ENCODE measurements around the gene CAMK1G. TPM values are rescaled to one million over a fixed set of nuclear protein-coding genes. Genes with fewer than 3 reads are reported as not detected.
A peak's percentile ranks its signal among the peaks of the same experiment; 100 is the strongest.

Gene CAMK1G
- polyA plus RNA-seq, 1 donor (not counting 4 experiments of a cell fraction or from before 2014, with no cell fraction given), result not detected

DNA sequence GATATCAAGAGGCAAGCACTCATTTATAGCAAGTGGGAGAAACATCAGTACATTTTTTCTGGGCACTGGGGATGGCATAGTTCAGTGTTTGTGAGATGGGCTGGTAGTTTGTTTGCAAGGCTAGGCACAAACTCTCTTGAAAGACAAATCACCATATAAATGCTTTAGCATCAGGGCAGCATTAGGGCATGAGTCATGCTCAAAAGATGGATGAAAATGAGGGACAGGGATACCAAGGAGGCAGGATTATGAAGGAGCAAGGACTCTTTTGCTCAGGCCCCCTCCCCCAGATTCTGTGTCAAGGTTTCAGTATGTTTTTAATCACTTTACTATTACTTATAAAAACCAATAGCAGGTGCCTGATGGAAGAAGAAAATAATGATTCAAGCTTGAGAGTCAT is 43.9 kb upstream of the CAMK1G start:
- dilution Hi-C loops (cut with MboI; ENCODE audit: extremely low pct_ligation_motif_present, low sequenced_read_pairs), result no loop called here
- Histone ChIP-seq H3K4me2 (ENCODE audit: control insufficient read depth, extremely low read depth, insufficient read depth, low read depth, low read length) (no peak overlapping the region), H3K9me3 (ENCODE audit: control insufficient read depth, low read depth, low read length) (no peaks in the 10 kb centered on the region), H3K27ac (ENCODE audit: control insufficient read depth, insufficient read depth, low read length) (no peak overlapping the region), H3K9ac (ENCODE audit: control insufficient read depth, extremely low read depth, insufficient read depth, low read length) (no peak overlapping the region), H3K9me1 (ENCODE audit: control insufficient read depth, extremely low read depth, insufficient read depth, low read length) (no peaks in the 10 kb centered on the region), H3K4me3 (ENCODE audit: control insufficient read depth in 2 of 3, extremely low read depth in 1 of 3, insufficient read depth in 2 of 3, low read depth in 1 of 3, low read length in 3 of 3) (no peak overlapping the region), H3K36me3 (ENCODE audit: control insufficient read depth in 2 of 2, extremely low read depth in 1 of 2, insufficient read depth in 2 of 2, low read length in 2 of 2) (peaks cover 3 to 19% of the 10 kb centered on the region in 2 experiments), H3K27me3 (ENCODE audit: control insufficient read depth, extremely low read depth, insufficient read depth, low read length) (no peaks in the 10 kb centered on the region), H3K4me1 (ENCODE audit: control insufficient read depth, extremely low read depth, insufficient read depth, low read length) (peaks cover 26% of the 10 kb centered on the region), H4K20me1 (ENCODE audit: control insufficient read depth, extremely low read depth, insufficient read depth, low read length) (no peaks in the 10 kb centered on the region), H3K79me2 (ENCODE audit: control insufficient read depth, insufficient read depth, low read length) (no peaks in the 10 kb centered on the region), H2AFZ (ENCODE audit: control insufficient read depth, low read length) (no peak overlapping the region)
- TF ChIP-seq EZH2 (IDR thresholded peaks at IDR 0.05; ENCODE audit: low read length), result no peak
- TF ChIP-seq, protein P1, sequence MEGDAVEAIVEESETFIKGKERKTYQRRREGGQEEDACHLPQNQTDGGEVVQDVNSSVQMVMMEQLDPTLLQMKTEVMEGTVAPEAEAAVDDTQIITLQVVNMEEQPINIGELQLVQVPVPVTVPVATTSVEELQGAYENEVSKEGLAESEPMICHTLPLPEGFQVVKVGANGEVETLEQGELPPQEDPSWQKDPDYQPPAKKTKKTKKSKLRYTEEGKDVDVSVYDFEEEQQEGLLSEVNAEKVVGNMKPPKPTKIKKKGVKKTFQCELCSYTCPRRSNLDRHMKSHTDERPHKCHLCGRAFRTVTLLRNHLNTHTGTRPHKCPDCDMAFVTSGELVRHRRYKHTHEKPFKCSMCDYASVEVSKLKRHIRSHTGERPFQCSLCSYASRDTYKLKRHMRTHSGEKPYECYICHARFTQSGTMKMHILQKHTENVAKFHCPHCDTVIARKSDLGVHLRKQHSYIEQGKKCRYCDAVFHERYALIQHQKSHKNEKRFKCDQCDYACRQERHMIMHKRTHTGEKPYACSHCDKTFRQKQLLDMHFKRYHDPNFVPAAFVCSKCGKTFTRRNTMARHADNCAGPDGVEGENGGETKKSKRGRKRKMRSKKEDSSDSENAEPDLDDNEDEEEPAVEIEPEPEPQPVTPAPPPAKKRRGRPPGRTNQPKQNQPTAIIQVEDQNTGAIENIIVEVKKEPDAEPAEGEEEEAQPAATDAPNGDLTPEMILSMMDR (optimal IDR thresholded peaks at IDR 0.05 in 1 of 3, IDR thresholded peaks at IDR 0.05 in 1 of 3, conservative IDR thresholded peaks at IDR 0.05 in 1 of 3; ENCODE audit: extremely low read depth in 1 of 3, insufficient read depth in 2 of 3, low read length in 3 of 3), result no peak
- FAIRE-seq, result no peak
- DNase-seq (ENCODE audit: low read depth, low spot score), result no peak

DNA sequence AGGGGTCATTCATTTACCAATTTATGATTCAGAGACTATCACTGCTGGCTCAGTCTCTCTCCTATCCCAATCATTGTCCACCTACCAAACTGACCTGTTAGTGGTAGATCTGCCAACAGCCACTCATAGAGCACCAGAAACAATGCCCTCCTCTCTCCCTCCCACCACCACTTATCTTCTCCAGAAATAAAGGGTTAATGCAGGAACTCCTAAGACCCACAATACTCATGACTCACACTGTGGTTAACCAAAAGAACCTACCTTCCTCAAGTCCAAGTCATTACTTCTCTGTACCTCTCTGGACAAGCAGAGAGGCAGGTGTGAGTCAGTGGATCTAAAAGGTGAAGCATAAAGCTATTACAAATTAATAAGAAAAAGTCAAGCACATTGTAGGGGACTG is 40.9 kb upstream of the CAMK1G start:
- Histone ChIP-seq H3K36me3 (ENCODE audit: control insufficient read depth in 2 of 2, extremely low read depth in 1 of 2, insufficient read depth in 2 of 2, low read length in 2 of 2) (peaks cover 3 to 17% of the 10 kb centered on the region in 2 experiments), H3K4me3 (ENCODE audit: control insufficient read depth in 2 of 3, extremely low read depth in 1 of 3, insufficient read depth in 2 of 3, low read depth in 1 of 3, low read length in 3 of 3) (no peak overlapping the region), H3K4me2 (ENCODE audit: control insufficient read depth, extremely low read depth, insufficient read depth, low read depth, low read length) (peak overlapping the region; percentile 65), H3K4me1 (ENCODE audit: control insufficient read depth, extremely low read depth, insufficient read depth, low read length) (peaks cover 33% of the 10 kb centered on the region), H3K79me2 (ENCODE audit: control insufficient read depth, insufficient read depth, low read length) (no peaks in the 10 kb centered on the region), H4K20me1 (ENCODE audit: control insufficient read depth, extremely low read depth, insufficient read depth, low read length) (no peaks in the 10 kb centered on the region), H3K27me3 (ENCODE audit: control insufficient read depth, extremely low read depth, insufficient read depth, low read length) (no peaks in the 10 kb centered on the region), H3K9ac (ENCODE audit: control insufficient read depth, extremely low read depth, insufficient read depth, low read length) (no peak overlapping the region), H3K9me1 (ENCODE audit: control insufficient read depth, extremely low read depth, insufficient read depth, low read length) (no peaks in the 10 kb centered on the region), H3K9me3 (ENCODE audit: control insufficient read depth, low read depth, low read length) (no peaks in the 10 kb centered on the region), H2AFZ (ENCODE audit: control insufficient read depth, low read length) (no peak overlapping the region), H3K27ac (ENCODE audit: control insufficient read depth, insufficient read depth, low read length) (no peak overlapping the region)
- DNase-seq (ENCODE audit: low read depth, low spot score), result peak; percentile 91
- peak; percentile 100 for FAIRE-seq
- TF ChIP-seq EZH2 (IDR thresholded peaks at IDR 0.05; ENCODE audit: low read length), result no peak
- TF ChIP-seq, protein P1 (optimal IDR thresholded peaks at IDR 0.05 in 1 of 3, IDR thresholded peaks at IDR 0.05 in 1 of 3, conservative IDR thresholded peaks at IDR 0.05 in 1 of 3; ENCODE audit: extremely low read depth in 1 of 3, insufficient read depth in 2 of 3, low read length in 3 of 3), result no peak
- dilution Hi-C loops (cut with MboI; ENCODE audit: extremely low pct_ligation_motif_present, low sequenced_read_pairs), result no loop called here
